SK-N-SH treated with all-trans-retinoic acid at 6 μM for 48 hours (cell line): ENCODE measurements around the gene NLGN2.

ENCODE experiments used
- ARNTL ChIP-seq: fragments of 450-650 bp; formaldehyde crosslinking; IDR thresholded peaks from 2 replicates; pipeline ENCODE4 v1.5.0; 2020; ENCODE audit warnings: low read depth, mild to moderate bottlenecking, moderate library complexity, borderline replicate concordance
- ISL1 ChIP-seq: fragments of 250-450 bp; sonication (Bioruptor Pico); IDR thresholded peaks from 2 replicates; pipeline ENCODE4 v2.1.2; 2022; ENCODE audit warnings: mild to moderate bottlenecking, moderate library complexity
- OSR1 ChIP-seq: fragments of 250-450 bp; sonication (Bioruptor Pico); IDR thresholded peaks from 2 replicates; pipeline ENCODE4 v1.8.0; 2022; ENCODE audit warnings: moderate library complexity, mild to moderate bottlenecking, inconsistent platforms
- SNAI2 ChIP-seq: fragments of 250-450 bp; sonication (Bioruptor Pico); IDR thresholded peaks from 2 replicates; pipeline ENCODE4 v1.5.0; 2020; ENCODE audit warnings: mild to moderate bottlenecking, moderate library complexity
- TOX ChIP-seq: fragments of 250-450 bp; sonication (Bioruptor Pico); IDR thresholded peaks from 2 replicates; pipeline ENCODE4 v1.8.0; 2021; ENCODE audit warnings: mild to moderate bottlenecking, moderate library complexity, borderline replicate concordance
- ZC3H10 ChIP-seq: fragments of 250-450 bp; sonication (Bioruptor Pico); IDR thresholded peaks from 2 replicates; pipeline ENCODE4 v1.5.1; 2021; ENCODE audit warnings: mild to moderate bottlenecking, moderate library complexity
- ZFP3 ChIP-seq: fragments of 250-450 bp; sonication (Bioruptor Pico); IDR thresholded peaks from 2 replicates; pipeline ENCODE4 v1.5.0; 2020; ENCODE audit warnings: mild to moderate bottlenecking, moderate library complexity
- ZFP30 ChIP-seq: fragments of 450-650 bp; formaldehyde crosslinking; IDR thresholded peaks from 2 replicates; pipeline ENCODE4 v1.5.0; 2022; ENCODE audit warnings: mild to moderate bottlenecking, moderate library complexity
- ZNF70 ChIP-seq: fragments of 450-650 bp; formaldehyde crosslinking; IDR thresholded peaks from 2 replicates; pipeline ENCODE4 v1.5.0; 2020; ENCODE audit warnings: mild to moderate bottlenecking, moderate library complexity
- ZNF8 ChIP-seq: fragments of 450-650 bp; formaldehyde crosslinking; IDR thresholded peaks from 2 replicates; pipeline ENCODE4 v1.5.0; 2020; ENCODE audit warnings: mild to moderate bottlenecking, moderate library complexity
- TF ChIP-seq, protein P1 (sequence below): fragments of 250-450 bp; sonication (Bioruptor Pico); IDR thresholded peaks from 2 replicates; pipeline ENCODE4 v1.8.0; 2020; ENCODE audit warnings: mild to moderate bottlenecking, moderate library complexity, borderline replicate concordance
- TF ChIP-seq, protein P2 (sequence below): fragments of 250-450 bp; sonication (Bioruptor Pico); IDR thresholded peaks from 2 replicates; pipeline ENCODE4 v1.8.0; 2021; ENCODE audit warnings: low read depth, mild to moderate bottlenecking, moderate library complexity, borderline replicate concordance

DNA sequence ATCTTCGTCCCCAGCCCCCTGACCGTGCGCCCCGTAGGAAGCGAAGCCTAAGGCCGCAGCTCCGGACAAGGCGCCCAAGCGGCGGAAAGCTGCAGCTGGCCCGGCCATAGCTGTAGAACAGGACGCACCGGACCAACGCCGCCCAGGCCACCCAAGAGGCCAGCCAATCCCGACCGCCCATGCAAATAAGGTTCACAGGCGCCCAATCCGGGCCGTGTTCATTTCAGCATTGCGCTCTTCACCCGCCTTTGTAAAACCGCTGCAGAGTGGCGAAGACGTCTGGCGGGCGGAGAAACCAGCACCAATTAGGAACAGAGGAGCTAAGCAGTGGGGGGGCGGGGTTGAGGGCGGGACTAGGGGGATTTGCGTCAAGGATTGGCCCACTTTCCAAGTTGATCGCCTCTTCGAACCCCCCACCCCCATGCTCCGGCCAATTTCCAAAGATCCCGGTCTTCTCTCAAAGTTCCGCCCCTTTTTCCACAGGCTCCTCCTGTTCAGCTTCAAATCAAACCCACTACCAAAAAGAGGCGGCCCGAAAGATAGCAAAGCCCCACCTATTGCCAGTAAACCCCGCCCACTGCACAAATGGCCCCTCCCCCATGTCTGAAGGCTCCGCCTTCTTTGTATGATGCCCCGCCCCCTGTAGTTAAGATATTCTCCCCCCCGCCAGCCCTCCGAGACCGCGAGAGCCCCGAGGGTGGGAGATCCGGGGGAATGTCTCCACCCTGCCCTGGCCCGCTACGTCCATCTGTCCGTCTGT, 3.5 kb upstream of the NLGN2 start, which contains the start of gene TMEM256:
- TF ChIP-seq ZFP3 (CRISPR knock-in tag) (no peak), SNAI2 (CRISPR knock-in tag) (no peak), OSR1 (CRISPR knock-in tag) (no peak), ISL1 (CRISPR knock-in tag) (no peak), TOX (CRISPR knock-in tag) (no peak), ARNTL (CRISPR knock-in tag) (no peak), ZNF8 (CRISPR knock-in tag) (no peak), ZC3H10 (CRISPR knock-in tag) (no peak), ZFP30 (CRISPR knock-in tag) (no peak), ZNF70 (CRISPR knock-in tag) (no peak)
- TF ChIP-seq, protein P1, sequence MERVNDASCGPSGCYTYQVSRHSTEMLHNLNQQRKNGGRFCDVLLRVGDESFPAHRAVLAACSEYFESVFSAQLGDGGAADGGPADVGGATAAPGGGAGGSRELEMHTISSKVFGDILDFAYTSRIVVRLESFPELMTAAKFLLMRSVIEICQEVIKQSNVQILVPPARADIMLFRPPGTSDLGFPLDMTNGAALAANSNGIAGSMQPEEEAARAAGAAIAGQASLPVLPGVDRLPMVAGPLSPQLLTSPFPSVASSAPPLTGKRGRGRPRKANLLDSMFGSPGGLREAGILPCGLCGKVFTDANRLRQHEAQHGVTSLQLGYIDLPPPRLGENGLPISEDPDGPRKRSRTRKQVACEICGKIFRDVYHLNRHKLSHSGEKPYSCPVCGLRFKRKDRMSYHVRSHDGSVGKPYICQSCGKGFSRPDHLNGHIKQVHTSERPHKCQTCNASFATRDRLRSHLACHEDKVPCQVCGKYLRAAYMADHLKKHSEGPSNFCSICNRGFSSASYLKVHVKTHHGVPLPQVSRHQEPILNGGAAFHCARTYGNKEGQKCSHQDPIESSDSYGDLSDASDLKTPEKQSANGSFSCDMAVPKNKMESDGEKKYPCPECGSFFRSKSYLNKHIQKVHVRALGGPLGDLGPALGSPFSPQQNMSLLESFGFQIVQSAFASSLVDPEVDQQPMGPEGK (CRISPR knock-in tag): no peak
- TF ChIP-seq, protein P2, sequence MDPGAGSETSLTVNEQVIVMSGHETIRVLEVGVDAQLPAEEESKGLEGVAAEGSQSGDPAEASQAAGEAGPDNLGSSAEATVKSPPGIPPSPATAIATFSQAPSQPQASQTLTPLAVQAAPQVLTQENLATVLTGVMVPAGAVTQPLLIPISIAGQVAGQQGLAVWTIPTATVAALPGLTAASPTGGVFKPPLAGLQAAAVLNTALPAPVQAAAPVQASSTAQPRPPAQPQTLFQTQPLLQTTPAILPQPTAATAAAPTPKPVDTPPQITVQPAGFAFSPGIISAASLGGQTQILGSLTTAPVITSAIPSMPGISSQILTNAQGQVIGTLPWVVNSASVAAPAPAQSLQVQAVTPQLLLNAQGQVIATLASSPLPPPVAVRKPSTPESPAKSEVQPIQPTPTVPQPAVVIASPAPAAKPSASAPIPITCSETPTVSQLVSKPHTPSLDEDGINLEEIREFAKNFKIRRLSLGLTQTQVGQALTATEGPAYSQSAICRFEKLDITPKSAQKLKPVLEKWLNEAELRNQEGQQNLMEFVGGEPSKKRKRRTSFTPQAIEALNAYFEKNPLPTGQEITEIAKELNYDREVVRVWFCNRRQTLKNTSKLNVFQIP: no peak
